Nephron (organoid): ENCODE results near the gene CAPN13.

ENCODE experiments used
- H3K27ac Mint-ChIP-seq, 3 experiments: 2 replicates each; pipeline ENCODE4 v1.8.0; 2020; ENCODE audit warnings: mixed read lengths in 3 of 3, mild to moderate bottlenecking in 2 of 3, moderate library complexity in 1 of 3
- H3K27me3 Mint-ChIP-seq: 2 replicates; pipeline ENCODE4 v1.8.0; 2021; ENCODE audit warnings: low read depth, mild to moderate bottlenecking, moderate library complexity, mixed read lengths
- H3K36me3 Mint-ChIP-seq: 2 replicates; pipeline ENCODE4 v1.8.0; 2020; ENCODE audit warnings: low read depth, mixed read lengths
- H3K4me1 Mint-ChIP-seq: 2 replicates; pipeline ENCODE4 v1.8.0; 2020; ENCODE audit warnings: mixed read lengths
- H3K4me3 Mint-ChIP-seq, 3 experiments: 2 replicates each; pipeline ENCODE4 v1.8.0; 2020; ENCODE audit warnings: mild to moderate bottlenecking in 3 of 3, mixed read lengths in 3 of 3, moderate library complexity in 2 of 3
- H3K9me3 Mint-ChIP-seq: 2 replicates; pipeline ENCODE4 v1.8.0; 2020; ENCODE audit warnings: mixed read lengths
- TF ChIP-seq, protein P1 (sequence below), 3 experiments: fragments of 200-600 bp; sonication (generic); IDR thresholded peaks; one replicate each; pipeline ENCODE4 v1.5.0; 2021; ENCODE audit warnings: antibody characterized with exemption in 3 of 3; ENCODE audit not compliant: unreplicated experiment in 3 of 3

Gene CAPN13

DNA sequence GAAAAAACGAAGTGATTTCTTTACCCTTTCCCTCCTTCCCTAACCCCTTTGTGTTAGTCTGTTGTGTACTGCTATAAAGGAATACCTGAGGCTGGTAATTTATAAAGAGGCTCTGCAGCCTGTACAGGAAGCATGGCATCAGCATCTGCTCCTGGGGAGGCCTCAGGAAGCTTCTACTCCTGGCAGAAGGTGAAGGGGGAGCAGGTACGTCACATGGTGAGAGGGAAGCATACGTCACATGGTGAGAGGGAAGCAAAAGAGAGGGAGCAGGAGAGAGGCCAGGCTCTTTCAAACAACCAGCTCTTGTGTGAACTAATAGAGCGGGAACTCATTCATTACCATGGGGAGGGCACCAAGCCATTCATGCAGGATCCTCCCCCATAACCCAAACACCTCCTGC, 126.2 kb downstream of the CAPN13 start:
- Mint-ChIP-seq H3K36me3 (no peaks in the 10 kb centered on the region), H3K9me3 (no peaks in the 10 kb centered on the region)

GRCh38 chr2:30680121-30680520, 127.1 kb downstream of the CAPN13 start:
- no peaks in the 10 kb centered on the region for H3K9me3 Mint-ChIP-seq
- TF ChIP-seq, protein P1, sequence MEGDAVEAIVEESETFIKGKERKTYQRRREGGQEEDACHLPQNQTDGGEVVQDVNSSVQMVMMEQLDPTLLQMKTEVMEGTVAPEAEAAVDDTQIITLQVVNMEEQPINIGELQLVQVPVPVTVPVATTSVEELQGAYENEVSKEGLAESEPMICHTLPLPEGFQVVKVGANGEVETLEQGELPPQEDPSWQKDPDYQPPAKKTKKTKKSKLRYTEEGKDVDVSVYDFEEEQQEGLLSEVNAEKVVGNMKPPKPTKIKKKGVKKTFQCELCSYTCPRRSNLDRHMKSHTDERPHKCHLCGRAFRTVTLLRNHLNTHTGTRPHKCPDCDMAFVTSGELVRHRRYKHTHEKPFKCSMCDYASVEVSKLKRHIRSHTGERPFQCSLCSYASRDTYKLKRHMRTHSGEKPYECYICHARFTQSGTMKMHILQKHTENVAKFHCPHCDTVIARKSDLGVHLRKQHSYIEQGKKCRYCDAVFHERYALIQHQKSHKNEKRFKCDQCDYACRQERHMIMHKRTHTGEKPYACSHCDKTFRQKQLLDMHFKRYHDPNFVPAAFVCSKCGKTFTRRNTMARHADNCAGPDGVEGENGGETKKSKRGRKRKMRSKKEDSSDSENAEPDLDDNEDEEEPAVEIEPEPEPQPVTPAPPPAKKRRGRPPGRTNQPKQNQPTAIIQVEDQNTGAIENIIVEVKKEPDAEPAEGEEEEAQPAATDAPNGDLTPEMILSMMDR (IDR thresholded peaks at IDR 0.05; ENCODE audit: unreplicated experiment in 3 of 3), result no peak
- H3K27me3 Mint-ChIP-seq, result no peaks in the 10 kb centered on the region
- H3K4me3 Mint-ChIP-seq, result no peak overlapping the region
- no peak overlapping the region for H3K27ac Mint-ChIP-seq
- H3K36me3 Mint-ChIP-seq, result no peaks in the 10 kb centered on the region
- peaks cover 6% of the 10 kb centered on the region for H3K4me1 Mint-ChIP-seq

More for the DNA sequence above, 126.2 kb downstream of the CAPN13 start:
- H3K4me1 Mint-ChIP-seq, result peaks cover 11% of the 10 kb centered on the region
- no peaks in the 10 kb centered on the region for H3K27me3 Mint-ChIP-seq
- no peak overlapping the region for H3K4me3 Mint-ChIP-seq
- H3K27ac Mint-ChIP-seq, result no peak overlapping the region
- TF ChIP-seq, protein P1 (IDR thresholded peaks at IDR 0.05; ENCODE audit: unreplicated experiment in 3 of 3), result no peak

DNA sequence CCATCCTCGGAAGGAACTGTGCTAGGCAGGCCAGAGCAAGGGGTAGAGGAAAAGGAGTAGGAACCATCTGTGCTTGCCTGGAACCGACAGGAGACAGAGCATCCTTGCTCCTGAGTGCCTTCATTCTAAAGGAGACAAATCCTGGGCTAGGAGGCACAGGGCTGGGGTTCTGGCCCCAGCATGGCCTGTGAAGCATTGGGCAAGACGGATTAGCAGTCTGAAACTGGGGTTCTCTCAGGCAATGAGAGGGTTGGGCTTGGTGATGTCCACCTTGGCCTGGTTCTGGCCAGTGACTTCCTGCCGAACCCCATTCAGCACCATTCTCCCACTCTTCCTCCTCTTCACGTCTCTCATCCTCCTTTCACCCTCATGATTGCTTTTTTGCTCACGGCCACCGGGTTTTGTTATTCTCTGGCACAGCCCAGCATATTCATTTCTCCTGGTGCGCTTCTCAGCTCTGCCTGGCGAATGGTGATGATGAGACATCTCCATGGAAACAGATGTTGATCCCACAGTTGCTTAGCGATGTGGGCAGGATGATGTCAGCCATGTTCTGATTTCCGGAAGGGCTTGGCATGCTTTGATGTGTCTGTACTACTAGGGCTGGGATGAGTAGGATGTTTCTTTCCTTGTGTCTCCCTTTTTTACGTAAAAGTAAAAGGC, 127.7 kb downstream of the CAPN13 start:
- no peak overlapping the region for H3K4me3 Mint-ChIP-seq
- no peaks in the 10 kb centered on the region for H3K36me3 Mint-ChIP-seq
- TF ChIP-seq, protein P1 (IDR thresholded peaks at IDR 0.05; ENCODE audit: unreplicated experiment in 3 of 3), result no peak
- H3K4me1 Mint-ChIP-seq, result peaks cover 6% of the 10 kb centered on the region
- H3K9me3 Mint-ChIP-seq, result no peaks in the 10 kb centered on the region
- H3K27me3 Mint-ChIP-seq, result no peaks in the 10 kb centered on the region
- no peak overlapping the region for H3K27ac Mint-ChIP-seq

DNA sequence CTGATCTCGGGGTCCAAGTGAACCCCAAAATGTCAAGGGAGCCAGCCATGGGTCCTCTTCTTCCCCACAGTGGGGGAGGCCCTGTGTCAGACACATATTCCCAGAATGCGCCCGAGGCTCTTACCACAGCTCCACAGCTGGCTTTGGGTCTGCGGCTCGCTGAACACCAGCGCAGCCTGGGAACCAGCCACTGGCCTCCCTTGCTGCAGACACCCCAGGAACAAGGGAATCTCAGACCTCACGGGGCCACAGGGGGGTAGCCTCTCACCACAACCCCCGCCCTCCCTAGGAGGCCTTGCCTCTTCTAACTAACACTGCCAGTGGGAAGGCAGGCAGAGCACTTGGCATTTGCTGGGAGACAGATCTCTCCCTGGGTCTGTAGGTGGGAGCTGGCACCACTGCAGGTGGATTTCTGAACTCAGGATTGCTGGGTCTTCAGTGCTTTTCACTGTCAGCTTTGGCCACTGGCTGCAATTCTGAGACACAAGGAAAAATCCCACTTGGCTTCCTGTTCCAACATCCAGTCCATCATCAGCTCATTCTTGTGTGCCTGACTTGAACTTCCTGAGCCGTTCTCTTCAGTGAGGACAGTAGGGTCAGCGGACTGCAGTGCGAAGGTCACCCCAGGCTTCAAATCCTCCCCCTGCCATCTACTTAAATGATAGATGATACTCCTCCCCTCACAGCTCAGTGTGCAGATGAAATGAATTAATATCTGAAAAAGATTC, 128.7 kb downstream of the CAPN13 start:
- TF ChIP-seq, protein P1 (IDR thresholded peaks at IDR 0.05; ENCODE audit: unreplicated experiment in 3 of 3), result no peak
- H3K27me3 Mint-ChIP-seq, result no peaks in the 10 kb centered on the region
- H3K9me3 Mint-ChIP-seq, result peaks cover 1% of the 10 kb centered on the region
- no peak overlapping the region for H3K4me3 Mint-ChIP-seq
- H3K36me3 Mint-ChIP-seq, result no peaks in the 10 kb centered on the region
- no peak overlapping the region for H3K27ac Mint-ChIP-seq
- peaks cover 6% of the 10 kb centered on the region for H3K4me1 Mint-ChIP-seq

- H3K4me3 Mint-ChIP-seq, result no peak overlapping the region
- TF ChIP-seq, protein P1 (IDR thresholded peaks at IDR 0.05; ENCODE audit: unreplicated experiment in 3 of 3), result no peak
- H3K36me3 Mint-ChIP-seq, result no peaks in the 10 kb centered on the region
- peaks cover 6% of the 10 kb centered on the region for H3K4me1 Mint-ChIP-seq
- no peaks in the 10 kb centered on the region for H3K27me3 Mint-ChIP-seq
- H3K27ac Mint-ChIP-seq, result no peak overlapping the region
- H3K9me3 Mint-ChIP-seq, result peaks cover 4% of the 10 kb centered on the region
Measured at GRCh38 chr2:30677861-30678385, 129.3 kb downstream of the CAPN13 start.
